Measurements from ENCODE around the gene SMIM3.
"Not testable (repeated sequence)": the region's sequence is repeated elsewhere in the genome, so short reads cannot be mapped to it uniquely, and the experiment has no call there.

The SMIM3 gene

GRCh38 chr5:150778517-150779396 is at the start of gene SMIM3:
SMIM3 (plus strand) TSS chr5:150778757; CDS start chr5:150795441, 16,684 bp downstream.
- peak; percentile 69 for DNase-seq

GRCh38 chr5:150729859-150730258 is 48.7 kb upstream of the SMIM3 start:
- no peak for DNase-seq

- DNase-seq: no peak
Measured at GRCh38 chr5:150731669-150732242, 46.8 kb upstream of the SMIM3 start.

- no peak for DNase-seq
Measured at GRCh38 chr5:150734579-150735384, 43.8 kb upstream of the SMIM3 start.

GRCh38 chr5:150738862-150739261 is 39.7 kb upstream of the SMIM3 start:
- DNase-seq: no peak

- DNase-seq: no peak
Measured at GRCh38 chr5:150740992-150741391, 37.6 kb upstream of the SMIM3 start.

- not testable (repeated sequence) for DNase-seq
Measured at GRCh38 chr5:150742455-150743141, 36.0 kb upstream of the SMIM3 start.

GRCh38 chr5:150743142-150743488 is 35.4 kb upstream of the SMIM3 start:
- DNase-seq: not testable (repeated sequence)

GRCh38 chr5:150750469-150750868 is 28.1 kb upstream of the SMIM3 start:
- no peak for DNase-seq

GRCh38 chr5:150751096-150751891 is 27.3 kb upstream of the SMIM3 start:
- DNase-seq: no peak

GRCh38 chr5:150753463-150753862 is 25.1 kb upstream of the SMIM3 start:
- no peak for DNase-seq

GRCh38 chr5:150753863-150754262 is 24.7 kb upstream of the SMIM3 start:
- DNase-seq: no peak

GRCh38 chr5:150757087-150757649 is 21.4 kb upstream of the SMIM3 start:
- DNase-seq: no peak

GRCh38 chr5:150758203-150758530 is 20.4 kb upstream of the SMIM3 start:
- DNase-seq: no peak

GRCh38 chr5:150758531-150759333 is 19.8 kb upstream of the SMIM3 start, which contains the start of gene DCTN4:
DCTN4 (minus strand) TSS chr5:150759017; CDS start chr5:150758993, 24 bp downstream.
- peak; percentile 92 for DNase-seq

GRCh38 chr5:150759334-150759583 is 19.3 kb upstream of the SMIM3 start:
- DNase-seq: no peak

- no peak for DNase-seq
Measured at GRCh38 chr5:150762211-150762610, 16.3 kb upstream of the SMIM3 start.

- no peak for DNase-seq
Measured at GRCh38 chr5:150763023-150763769, 15.4 kb upstream of the SMIM3 start.

GRCh38 chr5:150764530-150764929 is 14.0 kb upstream of the SMIM3 start:
- no peak for DNase-seq

- DNase-seq: no peak
Measured at GRCh38 chr5:150765011-150765798, 13.4 kb upstream of the SMIM3 start.

Measured in stimulated activated naive CD4-positive, alpha-beta T cell treated with Interleukin-2 at 50 U/mL for 16 hours (primary cell).